LNCAP (cell line): ENCODE results near the gene IL10.

Experiments used
- CTCF ChIP-seq: fragments of 450-650 bp; IDR thresholded peaks from 2 replicates; pipeline ENCODE4 v1.5.1; 2017; ENCODE audit warnings: mild to moderate bottlenecking

IL10 gene

GRCh38 chr1:206772243-206772937 lies at the start of gene IL10:
IL10 (minus strand) TSS chr1:206772494; CDS start chr1:206772435, 59 bp downstream.
- no peak for TF ChIP-seq CTCF

DNA sequence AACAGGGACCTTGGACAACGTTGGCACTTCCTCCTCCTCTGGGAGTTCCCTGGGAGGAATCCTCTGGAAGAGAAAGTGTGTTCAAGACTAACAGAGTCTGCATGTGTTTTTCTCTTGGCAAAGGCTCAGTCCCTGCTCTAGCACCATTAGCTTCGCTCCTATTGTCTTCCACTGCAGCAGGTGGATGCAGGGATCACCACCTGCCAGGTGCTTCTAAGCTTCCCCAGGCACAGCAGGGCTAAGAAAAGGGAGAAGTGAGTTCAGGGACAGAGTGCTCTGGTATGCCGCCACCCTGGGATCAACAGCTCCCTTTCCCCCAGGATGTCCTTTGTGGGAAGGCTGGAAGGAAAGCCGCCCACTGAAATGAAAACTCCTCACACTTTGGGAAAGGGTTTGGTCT lies 49.2 kb upstream of the IL10 start:
- no peak for TF ChIP-seq CTCF

- no peak for TF ChIP-seq CTCF
These were observed 44.3 kb upstream of the IL10 start for GRCh38 chr1:206816390-206817287.

- TF ChIP-seq CTCF = no peak
These were observed 42.5 kb upstream of the IL10 start for GRCh38 chr1:206814716-206815341.

- TF ChIP-seq CTCF = no peak
These were observed 40.2 kb upstream of the IL10 start for GRCh38 chr1:206812471-206812870.

GRCh38 chr1:206809504-206810084 lies 37.3 kb upstream of the IL10 start:
- TF ChIP-seq CTCF = peak; percentile 75

- TF ChIP-seq CTCF = no peak
These were observed 36.3 kb upstream of the IL10 start for GRCh38 chr1:206808615-206809014.
